HG03521 (cell line): ENCODE data around the gene KIF3B.
"Not testable (repeated sequence)": the region's sequence is repeated elsewhere in the genome, so short reads cannot be mapped to it uniquely, and the experiment has no call there.

ENCODE experiments used
- ATAC-seq: cut with Tn5 transposase; IDR thresholded peaks from one replicate; pipeline ENCODE4 v1.9.1; 2021; ENCODE audit warnings: mild to moderate bottlenecking, moderate library complexity; ENCODE audit not compliant: unreplicated experiment

KIF3B gene

DNA sequence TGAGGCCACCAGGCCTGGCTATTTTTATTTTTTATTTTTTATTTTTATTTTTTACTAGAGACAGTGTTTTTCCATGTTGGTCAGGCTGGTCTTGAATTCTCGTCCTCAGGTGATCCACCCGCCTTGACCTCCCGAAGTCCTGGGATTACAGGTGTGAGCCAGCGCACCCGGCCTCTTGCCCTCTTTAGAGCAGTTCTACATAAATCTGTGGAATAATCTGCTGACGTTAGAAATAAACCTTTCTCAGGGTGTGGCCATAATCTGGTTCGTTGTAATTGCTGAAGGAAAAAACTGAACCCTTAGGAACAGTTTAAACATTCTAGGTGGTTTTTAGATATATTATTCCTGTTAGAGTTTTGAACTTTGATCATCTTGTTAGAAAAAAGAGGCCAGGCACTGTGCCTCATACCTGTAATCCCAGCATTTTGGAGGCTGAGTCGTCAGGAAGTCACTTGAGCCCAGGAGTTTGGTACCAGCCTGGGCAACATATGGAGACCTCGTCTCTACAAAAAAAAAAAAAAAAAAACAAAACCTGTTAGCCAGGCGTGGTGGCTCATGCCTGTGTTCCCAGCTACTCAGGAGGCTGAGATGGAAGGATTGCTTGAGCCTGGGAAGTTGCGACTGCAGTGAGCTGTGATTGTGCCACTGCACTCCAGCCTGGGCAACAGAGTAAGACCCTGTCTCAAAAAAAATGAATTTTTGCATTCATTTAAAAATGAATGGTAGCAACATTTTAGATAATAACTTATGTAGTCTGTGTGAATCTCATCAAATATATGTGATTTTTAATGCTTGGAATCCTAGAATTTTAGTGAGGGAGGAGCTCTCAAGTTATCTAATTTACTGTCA is 104.9 kb downstream of the KIF3B start:
- ATAC-seq: no peak

DNA sequence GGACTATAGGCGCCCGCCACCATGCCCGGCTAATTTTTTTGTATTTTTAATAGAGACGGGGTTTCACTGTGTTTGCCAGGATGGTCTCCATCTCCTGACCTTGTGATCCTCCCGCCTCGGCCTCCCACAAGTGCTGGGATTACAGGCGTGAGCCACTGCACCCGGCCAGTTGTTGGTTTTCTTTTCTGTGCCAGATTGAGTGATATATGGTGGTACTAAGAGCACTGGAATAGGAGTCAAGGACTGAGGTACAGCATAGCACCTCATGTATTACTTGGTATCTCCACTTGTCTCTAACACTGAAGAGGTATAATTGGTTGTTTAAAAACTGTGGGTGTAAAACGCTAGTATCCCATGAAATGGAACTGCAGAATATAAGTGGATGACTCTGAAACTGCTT is 106.0 kb downstream of the KIF3B start:
- ATAC-seq: not testable (repeated sequence)
